ENCODE results near the gene GALNT12. TPM values are rescaled to one million over a fixed set of nuclear protein-coding genes. Genes with fewer than 3 reads are reported as not detected.

The GALNT12 gene
- total RNA-seq, 1 experiment from 2014 or later = 4.6 TPM

GRCh38 chr9:98880311-98881015 lies 73.0 kb downstream of the GALNT12 start:
- DNase-seq (ENCODE audit: low read depth) = no peak

- no peak for DNase-seq (ENCODE audit: low read depth)
Measured at GRCh38 chr9:98881356-98881755, 73.9 kb downstream of the GALNT12 start.

- peak; percentile 68 for DNase-seq (ENCODE audit: low read depth)
Measured at GRCh38 chr9:98881836-98882568, 74.5 kb downstream of the GALNT12 start.

DNA sequence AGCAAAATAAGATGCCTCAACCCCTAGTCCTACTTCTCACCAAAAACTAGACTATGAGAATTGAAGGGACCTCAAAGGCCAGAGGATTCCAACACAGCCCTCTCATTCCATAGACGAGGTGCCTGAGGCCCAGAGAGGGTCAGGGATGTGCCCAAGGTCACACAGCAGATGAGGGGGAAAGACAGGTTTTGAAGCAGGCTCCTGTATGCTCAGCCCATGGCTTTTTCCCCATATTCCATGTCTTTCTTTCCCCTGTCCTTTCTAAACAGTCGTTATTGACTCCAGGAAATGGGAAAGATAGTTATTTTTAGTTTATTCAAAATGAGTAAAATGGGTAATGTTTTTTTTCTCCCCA lies 75.1 kb downstream of the GALNT12 start:
- no peak for DNase-seq (ENCODE audit: low read depth)

GRCh38 chr9:98883276-98883675 lies 75.8 kb downstream of the GALNT12 start:
- DNase-seq (ENCODE audit: low read depth) = no peak

- no peak for DNase-seq (ENCODE audit: low read depth)
Measured at GRCh38 chr9:98884849-98885248, 77.4 kb downstream of the GALNT12 start.

DNA sequence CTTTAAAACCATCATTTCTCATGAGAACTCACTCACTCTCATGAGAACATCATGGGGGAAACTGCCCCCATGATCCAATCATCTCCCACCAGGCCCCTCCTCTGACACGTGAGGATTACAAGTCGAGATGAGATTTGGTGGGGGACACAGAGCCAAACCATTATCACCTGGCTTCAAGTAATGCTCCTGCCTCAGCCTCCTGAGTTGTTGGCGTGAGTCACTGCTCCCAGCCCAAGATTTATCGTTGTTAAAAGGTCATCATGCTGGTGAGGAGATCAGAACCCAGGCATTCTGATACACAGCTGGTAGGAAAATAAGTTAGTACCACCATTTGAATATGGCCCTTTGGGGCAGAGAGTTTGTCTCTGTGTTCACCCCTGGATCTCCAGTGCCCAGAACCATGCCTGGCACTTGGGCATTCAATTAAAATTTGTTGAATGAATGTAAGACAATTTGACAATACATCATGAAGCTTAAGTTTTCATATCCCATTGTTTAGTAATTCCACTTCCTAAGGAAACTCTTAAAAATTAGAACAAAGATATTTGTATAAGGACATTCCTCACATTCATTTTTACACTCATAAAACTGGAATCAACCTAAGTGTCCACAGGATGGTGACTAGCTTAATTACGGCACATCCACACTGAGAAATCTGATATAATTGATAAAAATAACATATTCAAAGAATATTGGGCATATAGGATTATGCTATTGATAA lies 78.3 kb downstream of the GALNT12 start:
- DNase-seq (ENCODE audit: low read depth) = no peak

- peak; percentile 92 for DNase-seq (ENCODE audit: low read depth)
Measured at GRCh38 chr9:98886691-98887229, 79.3 kb downstream of the GALNT12 start.

DNA sequence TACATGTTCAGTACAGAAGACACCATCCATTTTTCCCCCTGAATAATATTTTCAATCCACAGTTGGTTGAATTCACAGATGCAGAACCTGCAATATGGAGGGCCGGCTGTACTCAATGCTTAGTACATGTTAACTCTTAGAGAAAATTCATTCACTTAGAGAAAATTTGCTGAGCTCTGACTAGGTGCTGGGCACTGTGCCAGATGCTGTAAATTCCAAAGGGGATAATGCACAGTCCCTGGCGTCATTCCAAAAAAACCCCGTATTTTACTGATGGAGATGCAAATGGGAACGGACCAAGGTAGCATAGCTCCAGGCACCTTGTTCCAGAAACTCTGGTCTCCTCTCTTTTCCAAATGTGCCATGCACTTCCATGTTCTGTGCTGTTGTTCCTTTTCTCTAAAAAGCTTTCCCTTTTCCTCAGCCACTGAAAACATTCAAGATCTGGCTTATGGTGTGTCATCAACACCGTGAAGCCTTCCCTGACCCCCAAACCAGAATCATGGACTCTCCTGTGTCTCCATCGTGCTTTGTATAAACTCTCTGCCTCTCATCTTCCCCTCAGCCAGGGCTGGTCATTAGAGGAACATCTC lies 80.5 kb downstream of the GALNT12 start:
- DNase-seq (ENCODE audit: low read depth) = peak; percentile 75

GRCh38 chr9:98888801-98889421 lies 81.4 kb downstream of the GALNT12 start:
- DNase-seq (ENCODE audit: low read depth) = peak; percentile 51

DNA sequence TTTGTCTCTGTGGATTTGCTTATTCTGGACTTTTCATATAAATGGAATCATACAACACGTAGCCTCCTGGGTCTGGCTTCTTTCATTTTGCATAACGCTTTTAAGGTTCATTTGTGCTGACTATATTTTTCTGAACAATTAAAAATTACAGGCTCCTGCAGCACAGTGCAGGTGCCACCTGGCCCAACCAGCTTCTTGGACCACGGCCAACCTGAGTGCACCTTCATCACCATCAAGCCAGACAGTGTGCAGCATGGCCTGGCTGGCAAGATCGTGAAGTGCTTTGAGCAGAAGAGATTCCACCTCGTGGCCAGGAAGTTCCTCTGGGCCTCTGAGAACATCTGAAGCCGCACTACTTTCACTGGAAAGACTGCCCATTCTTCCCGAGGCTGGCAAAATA lies 82.8 kb downstream of the GALNT12 start:
- DNase-seq (ENCODE audit: low read depth) = no peak

DNA sequence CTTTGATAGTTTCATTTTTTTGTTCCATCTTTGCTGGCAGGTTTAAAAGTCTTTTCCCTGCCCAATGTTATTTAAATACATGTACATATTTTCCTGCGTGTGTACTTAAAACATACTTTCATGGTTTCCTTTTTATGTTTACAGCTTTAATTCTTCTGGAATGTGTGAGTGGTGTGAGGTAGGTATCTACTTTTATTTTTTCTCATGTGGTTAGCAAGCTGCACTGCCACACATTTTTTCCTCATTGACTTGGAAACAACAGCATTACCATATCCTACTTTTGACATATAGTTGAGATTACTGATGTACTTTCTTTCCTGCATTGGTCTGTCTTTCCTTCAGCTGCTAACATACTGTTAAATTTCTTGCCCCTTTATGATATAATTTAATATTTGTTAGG lies 84.8 kb downstream of the GALNT12 start:
- DNase-seq (ENCODE audit: low read depth) = no peak

DNA sequence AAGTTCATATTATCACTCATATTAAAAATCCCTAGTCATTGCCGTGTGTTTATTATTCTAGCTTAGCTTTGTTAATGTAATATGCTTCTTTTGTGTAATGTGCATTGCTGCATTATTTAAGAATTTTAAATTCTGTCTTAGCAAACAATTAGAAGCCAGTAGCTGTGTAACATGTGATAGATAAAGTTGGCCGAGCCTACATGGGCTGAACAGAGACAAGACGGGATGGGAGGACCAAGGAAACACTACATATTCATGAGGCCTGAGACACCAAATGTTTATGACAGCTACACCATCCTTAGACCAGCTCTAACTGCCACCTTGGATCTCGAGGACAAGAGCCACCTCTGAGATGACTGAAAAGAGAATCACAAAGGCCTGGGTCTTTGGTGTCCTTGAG lies 85.2 kb downstream of the GALNT12 start:
- no peak for DNase-seq (ENCODE audit: low read depth)

- DNase-seq (ENCODE audit: low read depth) = no peak
Measured at GRCh38 chr9:98894171-98894570, 86.7 kb downstream of the GALNT12 start.

DNA sequence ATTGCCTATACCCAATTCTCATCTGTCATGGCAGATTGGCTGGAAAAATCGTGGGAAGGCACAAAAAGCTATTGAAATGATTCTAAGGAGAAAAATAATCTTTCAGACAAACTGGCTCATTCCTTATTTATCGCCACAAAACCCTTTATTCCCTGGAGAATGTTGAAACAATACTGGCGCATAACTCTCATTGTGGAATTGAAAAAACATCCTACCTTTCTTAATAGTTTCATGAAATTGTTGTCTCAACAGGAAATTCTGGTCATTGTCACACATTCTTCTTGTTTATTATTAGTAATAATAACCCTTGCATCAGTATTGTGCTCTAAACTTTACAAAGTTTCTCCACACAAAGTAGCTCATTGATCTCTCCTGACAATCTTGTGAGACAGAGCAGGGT lies 87.3 kb downstream of the GALNT12 start:
- DNase-seq (ENCODE audit: low read depth) = no peak

GRCh38 chr9:98896632-98897031 lies 89.2 kb downstream of the GALNT12 start:
- DNase-seq (ENCODE audit: low read depth) = no peak

DNA sequence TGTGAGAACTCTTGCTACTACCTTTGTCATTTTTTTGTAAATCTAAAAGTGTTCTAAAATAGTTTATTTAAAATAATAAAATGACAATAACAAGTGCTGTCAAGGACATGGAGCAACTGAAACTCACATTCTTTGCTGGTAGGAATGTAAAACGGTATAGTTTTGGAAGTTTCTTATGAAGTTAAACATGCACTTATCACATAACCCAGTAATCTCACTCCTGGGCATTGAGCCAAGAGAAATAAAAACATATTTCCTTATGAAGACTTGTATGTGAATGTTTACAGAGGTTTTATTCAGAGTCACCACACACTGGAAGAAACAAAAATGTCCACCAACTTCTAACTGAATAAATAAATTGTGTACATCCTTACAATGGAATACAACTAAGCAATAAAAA lies 90.3 kb downstream of the GALNT12 start:
- DNase-seq (ENCODE audit: low read depth) = peak; percentile 14

DNA sequence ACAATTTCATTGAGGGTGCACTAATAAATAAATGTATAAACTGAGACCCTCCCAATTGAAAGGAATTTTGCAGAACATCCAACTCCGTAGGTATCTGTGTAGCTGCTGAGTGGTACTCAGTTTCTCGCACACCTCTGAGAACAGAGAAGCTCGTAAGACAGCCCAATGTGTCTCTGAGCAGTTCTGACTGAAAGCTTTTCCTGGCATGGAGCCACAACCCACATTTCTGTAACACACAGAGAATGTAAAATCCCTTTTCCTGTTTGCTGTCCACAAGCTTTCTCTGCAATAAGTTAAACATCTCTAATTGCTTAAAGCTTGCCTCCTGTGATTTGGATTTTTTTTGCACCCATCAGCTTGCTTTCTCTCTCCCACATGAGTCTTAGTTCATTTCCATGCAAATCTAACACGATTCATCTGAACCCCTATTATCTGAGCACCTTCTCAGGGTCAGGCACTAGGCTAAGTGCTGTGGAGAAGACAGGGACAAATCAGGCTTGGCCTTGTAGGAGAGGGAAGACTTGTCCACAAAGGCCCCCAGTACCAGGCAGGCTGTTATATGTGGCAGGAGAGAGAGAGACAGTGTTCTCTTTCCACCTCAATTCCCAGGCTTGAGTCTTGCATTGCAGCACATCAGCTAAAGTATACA lies 92.1 kb downstream of the GALNT12 start:
- peak; percentile 88 for DNase-seq (ENCODE audit: low read depth)

Data from RPMI7951 (cell line).